ENCODE measurements around the gene ARL16. TPM values are rescaled to one million over a fixed set of nuclear protein-coding genes. Genes with fewer than 3 reads are reported as not detected.

ARL16 gene
- total and polyA plus RNA-seq, 2 donors (not counting 3 experiments of a cell fraction or from before 2014, with no cell fraction given): 41.4 to 71.7 TPM

GRCh38 chr17:81705518-81706231 is 22.1 kb upstream of the ARL16 start:
- TF ChIP-seq JUN (IDR thresholded peaks at IDR 0.05; ENCODE audit: borderline replicate concordance, insufficient read depth, insufficient read length, low read depth) (no peak), FOS (IDR thresholded peaks at IDR 0.05; ENCODE audit: borderline replicate concordance, insufficient read depth, low read length) (no peak), MYC (IDR thresholded peaks at IDR 0.05; ENCODE audit: low read depth, low read length) (no peak), GATA2 (IDR thresholded peaks at IDR 0.05; ENCODE audit: insufficient read depth, insufficient read length, low read depth, low read length) (no peak), EZH2 (IDR thresholded peaks at IDR 0.05; ENCODE audit: borderline replicate concordance, low read depth, low read length, severe bottlenecking) (no peak), POLR2A (IDR thresholded peaks at IDR 0.05; ENCODE audit: low read depth, low read length) (no peak), POLR2AphosphoS5 (IDR thresholded peaks at IDR 0.05; ENCODE audit: insufficient read depth, low read depth, low read length) (no peak)
- TF ChIP-seq, protein P1, sequence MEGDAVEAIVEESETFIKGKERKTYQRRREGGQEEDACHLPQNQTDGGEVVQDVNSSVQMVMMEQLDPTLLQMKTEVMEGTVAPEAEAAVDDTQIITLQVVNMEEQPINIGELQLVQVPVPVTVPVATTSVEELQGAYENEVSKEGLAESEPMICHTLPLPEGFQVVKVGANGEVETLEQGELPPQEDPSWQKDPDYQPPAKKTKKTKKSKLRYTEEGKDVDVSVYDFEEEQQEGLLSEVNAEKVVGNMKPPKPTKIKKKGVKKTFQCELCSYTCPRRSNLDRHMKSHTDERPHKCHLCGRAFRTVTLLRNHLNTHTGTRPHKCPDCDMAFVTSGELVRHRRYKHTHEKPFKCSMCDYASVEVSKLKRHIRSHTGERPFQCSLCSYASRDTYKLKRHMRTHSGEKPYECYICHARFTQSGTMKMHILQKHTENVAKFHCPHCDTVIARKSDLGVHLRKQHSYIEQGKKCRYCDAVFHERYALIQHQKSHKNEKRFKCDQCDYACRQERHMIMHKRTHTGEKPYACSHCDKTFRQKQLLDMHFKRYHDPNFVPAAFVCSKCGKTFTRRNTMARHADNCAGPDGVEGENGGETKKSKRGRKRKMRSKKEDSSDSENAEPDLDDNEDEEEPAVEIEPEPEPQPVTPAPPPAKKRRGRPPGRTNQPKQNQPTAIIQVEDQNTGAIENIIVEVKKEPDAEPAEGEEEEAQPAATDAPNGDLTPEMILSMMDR (IDR thresholded peaks at IDR 0.05; ENCODE audit: extremely low read depth in 1 of 2, insufficient read depth in 1 of 2, low read depth in 1 of 2, low read length in 2 of 2): no peak
- TF ChIP-seq, protein P2, sequence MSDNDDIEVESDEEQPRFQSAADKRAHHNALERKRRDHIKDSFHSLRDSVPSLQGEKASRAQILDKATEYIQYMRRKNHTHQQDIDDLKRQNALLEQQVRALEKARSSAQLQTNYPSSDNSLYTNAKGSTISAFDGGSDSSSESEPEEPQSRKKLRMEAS (IDR thresholded peaks at IDR 0.05; ENCODE audit: insufficient read depth, insufficient read length): no peak
- no peak for DNase-seq (ENCODE audit: low read depth, low spot score)
- Histone ChIP-seq H3K27ac (ENCODE audit: insufficient read depth, low read depth, low read length) (no peak overlapping the region), H3K27me3 (ENCODE audit: control insufficient read depth in 2 of 2, insufficient read depth in 2 of 2, low read length in 2 of 2) (no peaks in the 10 kb centered on the region), H3K4me1 (ENCODE audit: control insufficient read depth, extremely low read depth, insufficient read depth, low read length) (peaks cover 21% of the 10 kb centered on the region), H2AFZ (ENCODE audit: low read depth, low read length) (no peak overlapping the region), H3K79me2 (ENCODE audit: control insufficient read depth, insufficient read depth, low read length) (peaks cover 30% of the 10 kb centered on the region), H3K4me2 (ENCODE audit: insufficient read depth, low read length) (no peak overlapping the region), H3K9ac (replicated peaks; ENCODE audit: extremely low read depth, insufficient read depth, low read length) (no peak overlapping the region), H3K9me1 (replicated peaks; ENCODE audit: control insufficient read depth, extremely low read depth, insufficient read depth, low read length) (no peaks in the 10 kb centered on the region), H3K9me3 (replicated peaks; ENCODE audit: control insufficient read depth, insufficient read depth, low read length) (no peaks in the 10 kb centered on the region), H3K36me3 (ENCODE audit: control insufficient read depth in 2 of 2, extremely low read depth in 1 of 2, insufficient read depth in 2 of 2, low read length in 2 of 2) (peaks cover 3 to 27% of the 10 kb centered on the region in 2 experiments), H3K4me3 (replicated peaks in 1 of 3; ENCODE audit: insufficient read depth in 1 of 3, low read depth in 1 of 3, low read length in 3 of 3) (no peak overlapping the region), H4K20me1 (replicated peaks; ENCODE audit: control insufficient read depth, extremely low read depth, insufficient read depth, low read length) (no peaks in the 10 kb centered on the region)
- dilution Hi-C loops (cut with MboI; ENCODE audit: extremely low pct_ligation_motif_present, low sequenced_read_pairs): no loop called here
- no TSS peak for BruUV-seq (replicated peaks)
- FAIRE-seq: no peak
- ChIA-PET CTCF (no interaction called here), POLR2A (no interaction called here)
- intact Hi-C loops (cut with micrococcal nuclease): no loop called here

All from endothelial cell of umbilical vein (primary cell).